HEK293 (cell line): ENCODE results near the gene LRRC4C.

Experiments used
- CTCF ChIA-PET: fragments of 350-600 bp; formaldehyde crosslinking; extraction: SDS; loops from one replicate; lab custom pipeline; 2021; ENCODE audit warnings: antibody characterized with exemption; lab: Yijun Ruan, JAX
- POLR2A ChIA-PET: fragments of 300-600 bp; formaldehyde crosslinking; extraction: SDS; loops from one replicate; lab custom pipeline; 2020; ENCODE audit warnings: antibody characterized with exemption, inconsistent platforms; lab: Yijun Ruan, JAX
- H3K27ac ChIP-seq: fragments of 200-500 bp; sonication (Bioruptor generic); 2 replicates; pipeline ENCODE4 v1.5.1; 2014; ENCODE audit warnings: low read depth, low read length, control low read depth, inconsistent platforms; ENCODE audit errors: extremely low read depth
- H3K36me3 ChIP-seq, 2 experiments: fragments of 200-500 bp in 1 of 2; sonication (Bioruptor generic) in 1 of 2; 1 replicate in 1 of 2; 2 replicates in 1 of 2; pipeline ENCODE4 v1.5.1; 2014 to 2017; ENCODE audit warnings: inconsistent platforms in 2 of 2, low read length in 2 of 2; ENCODE audit not compliant: control insufficient read depth in 2 of 2, insufficient read depth in 1 of 2
- H3K4me1 ChIP-seq: fragments of 200-500 bp; sonication (Bioruptor generic); 2 replicates; pipeline ENCODE4 v1.5.1; 2014; ENCODE audit warnings: mild to moderate bottlenecking, low read length, inconsistent platforms; ENCODE audit not compliant: control insufficient read depth, insufficient read depth
- H3K4me3 ChIP-seq: 2 replicates; pipeline ENCODE4 v1.5.1; 2011; ENCODE audit warnings: low read depth, mild to moderate bottlenecking, control low read depth, low read length, moderate library complexity
- H3K9me3 ChIP-seq: fragments of 200-500 bp; sonication (Bioruptor generic); 2 replicates; pipeline ENCODE4 v1.5.1; 2014; ENCODE audit warnings: low read depth, low read length, inconsistent platforms; ENCODE audit not compliant: control insufficient read depth, insufficient read depth
- EGR2 ChIP-seq: fragments of 450-650 bp; formaldehyde crosslinking; IDR thresholded peaks from 2 replicates; pipeline ENCODE4 v1.5.1; 2016; ENCODE audit warnings: low read depth, missing biosample characterization, missing genetic modification characterization
- GFI1B ChIP-seq: fragments of 450-650 bp; formaldehyde crosslinking; IDR thresholded peaks from 2 replicates; pipeline ENCODE4 v1.5.1; 2016; ENCODE audit warnings: missing biosample characterization, missing genetic modification characterization
- MYNN ChIP-seq: fragments of 450-650 bp; formaldehyde crosslinking; IDR thresholded peaks from 2 replicates; pipeline ENCODE4 v1.5.1; 2016; ENCODE audit warnings: missing biosample characterization, missing genetic modification characterization, borderline replicate concordance
- SCRT1 ChIP-seq: fragments of 450-650 bp; formaldehyde crosslinking; IDR thresholded peaks from 2 replicates; pipeline ENCODE4 v1.5.1; 2016; ENCODE audit warnings: missing biosample characterization, missing genetic modification characterization, borderline replicate concordance
- SP2 ChIP-seq: fragments of 450-650 bp; formaldehyde crosslinking; IDR thresholded peaks from 2 replicates; pipeline ENCODE4 v1.5.1; 2016; ENCODE audit warnings: missing biosample characterization, missing genetic modification characterization
- ZBTB1 ChIP-seq: fragments of 450-650 bp; formaldehyde crosslinking; IDR thresholded peaks from 2 replicates; pipeline ENCODE4 v1.5.1; 2016; ENCODE audit warnings: missing biosample characterization, missing genetic modification characterization
- ZBTB7A ChIP-seq: fragments of 450-650 bp; formaldehyde crosslinking; IDR thresholded peaks from 2 replicates; pipeline ENCODE4 v1.5.1; 2016; ENCODE audit warnings: low read depth, missing biosample characterization, missing genetic modification characterization
- ZFP69B ChIP-seq: fragments of 450-650 bp; formaldehyde crosslinking; IDR thresholded peaks from 2 replicates; pipeline ENCODE4 v1.5.1; 2016; ENCODE audit warnings: missing biosample characterization, missing genetic modification characterization
- ZNF112 ChIP-seq: fragments of 450-650 bp; formaldehyde crosslinking; IDR thresholded peaks from 2 replicates; pipeline ENCODE4 v1.5.0; 2017; ENCODE audit warnings: missing biosample characterization, missing genetic modification characterization
- ZNF138 ChIP-seq: fragments of 450-650 bp; formaldehyde crosslinking; IDR thresholded peaks from 2 replicates; pipeline ENCODE4 v1.5.1; 2016; ENCODE audit warnings: missing biosample characterization, missing genetic modification characterization, borderline replicate concordance
- ZNF175 ChIP-seq: fragments of 450-650 bp; formaldehyde crosslinking; IDR thresholded peaks from 2 replicates; pipeline ENCODE4 v1.5.1; 2016; ENCODE audit warnings: missing biosample characterization, missing genetic modification characterization
- ZNF184 ChIP-seq: fragments of 450-650 bp; IDR thresholded peaks from 2 replicates; pipeline ENCODE4 v1.5.1; 2018; ENCODE audit warnings: missing biosample characterization, mild to moderate bottlenecking, missing genetic modification characterization
- ZNF302 ChIP-seq: fragments of 450-650 bp; formaldehyde crosslinking; IDR thresholded peaks from 2 replicates; pipeline ENCODE4 v1.5.1; 2016; ENCODE audit warnings: missing biosample characterization, missing genetic modification characterization, low read depth
- ZNF391 ChIP-seq: fragments of 450-650 bp; formaldehyde crosslinking; IDR thresholded peaks from 2 replicates; pipeline ENCODE4 v1.5.1; 2016; ENCODE audit warnings: low read depth, missing biosample characterization, missing genetic modification characterization, borderline replicate concordance
- ZNF585B ChIP-seq: fragments of 450-650 bp; formaldehyde crosslinking; IDR thresholded peaks from 2 replicates; pipeline ENCODE4 v1.5.1; 2016; ENCODE audit warnings: missing biosample characterization, missing genetic modification characterization
- ZNF600 ChIP-seq: fragments of 450-650 bp; formaldehyde crosslinking; IDR thresholded peaks from 2 replicates; pipeline ENCODE4 v1.5.1; 2016; ENCODE audit warnings: missing biosample characterization, missing genetic modification characterization
- ZNF670 ChIP-seq: fragments of 450-650 bp; formaldehyde crosslinking; IDR thresholded peaks from 2 replicates; pipeline ENCODE4 v1.5.1; 2016; ENCODE audit warnings: missing biosample characterization, missing genetic modification characterization, low read depth
- ZNF791 ChIP-seq: fragments of 450-650 bp; formaldehyde crosslinking; IDR thresholded peaks from 2 replicates; pipeline ENCODE4 v1.5.1; 2016; ENCODE audit warnings: missing biosample characterization, missing genetic modification characterization
- TF ChIP-seq, protein P1 (sequence below): fragments of 450-650 bp; formaldehyde crosslinking; IDR thresholded peaks from 2 replicates; pipeline ENCODE4 v1.5.1; 2017; ENCODE audit warnings: missing biosample characterization, missing genetic modification characterization
- TF ChIP-seq, protein P2 (sequence below): fragments of 450-650 bp; formaldehyde crosslinking; IDR thresholded peaks from 2 replicates; pipeline ENCODE4 v1.5.1; 2016; ENCODE audit warnings: missing biosample characterization, missing genetic modification characterization
- TF ChIP-seq, protein P3 (sequence below): fragments of 450-650 bp; formaldehyde crosslinking; IDR thresholded peaks from 2 replicates; pipeline ENCODE4 v1.5.1; 2016; ENCODE audit warnings: missing biosample characterization, missing genetic modification characterization
- TF ChIP-seq, protein P4 (sequence below): fragments of 450-650 bp; formaldehyde crosslinking; IDR thresholded peaks from 2 replicates; pipeline ENCODE4 v1.5.1; 2016; ENCODE audit warnings: missing biosample characterization, missing genetic modification characterization

The LRRC4C gene

DNA sequence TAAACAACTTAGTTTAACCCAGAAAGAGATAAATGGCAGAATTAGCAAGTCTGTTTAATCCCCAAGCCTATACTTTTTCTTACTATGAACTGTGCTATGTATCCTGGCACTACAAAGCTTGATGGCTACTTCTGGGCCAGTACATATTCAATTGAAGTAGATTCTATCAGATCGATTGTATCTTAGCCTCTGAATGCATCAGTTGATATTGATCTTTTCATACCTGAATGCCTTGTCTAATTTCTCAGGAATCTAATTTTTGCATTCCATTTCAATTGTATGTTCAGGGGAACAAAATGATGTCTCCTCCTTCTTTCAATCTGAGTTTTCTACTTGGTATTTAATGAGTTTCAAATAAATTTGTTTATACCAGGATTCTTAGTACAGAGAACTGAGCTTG lies 1137.9 kb downstream of the LRRC4C start:
- ChIA-PET POLR2A (no interaction called here), CTCF (no interaction called here)
- Histone ChIP-seq H3K27ac (no peak overlapping the region), H3K4me1 (no peaks in the 10 kb centered on the region), H3K36me3 (no peaks in the 10 kb centered on the region), H3K4me3 (no peak overlapping the region), H3K9me3 (no peaks in the 10 kb centered on the region)
- TF ChIP-seq, protein P1, sequence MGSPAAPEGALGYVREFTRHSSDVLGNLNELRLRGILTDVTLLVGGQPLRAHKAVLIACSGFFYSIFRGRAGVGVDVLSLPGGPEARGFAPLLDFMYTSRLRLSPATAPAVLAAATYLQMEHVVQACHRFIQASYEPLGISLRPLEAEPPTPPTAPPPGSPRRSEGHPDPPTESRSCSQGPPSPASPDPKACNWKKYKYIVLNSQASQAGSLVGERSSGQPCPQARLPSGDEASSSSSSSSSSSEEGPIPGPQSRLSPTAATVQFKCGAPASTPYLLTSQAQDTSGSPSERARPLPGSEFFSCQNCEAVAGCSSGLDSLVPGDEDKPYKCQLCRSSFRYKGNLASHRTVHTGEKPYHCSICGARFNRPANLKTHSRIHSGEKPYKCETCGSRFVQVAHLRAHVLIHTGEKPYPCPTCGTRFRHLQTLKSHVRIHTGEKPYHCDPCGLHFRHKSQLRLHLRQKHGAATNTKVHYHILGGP (tag by site-specific recombination): no peak
- no peak for TF ChIP-seq ZNF302
- TF ChIP-seq ZNF112: no peak
- TF ChIP-seq, protein P2, sequence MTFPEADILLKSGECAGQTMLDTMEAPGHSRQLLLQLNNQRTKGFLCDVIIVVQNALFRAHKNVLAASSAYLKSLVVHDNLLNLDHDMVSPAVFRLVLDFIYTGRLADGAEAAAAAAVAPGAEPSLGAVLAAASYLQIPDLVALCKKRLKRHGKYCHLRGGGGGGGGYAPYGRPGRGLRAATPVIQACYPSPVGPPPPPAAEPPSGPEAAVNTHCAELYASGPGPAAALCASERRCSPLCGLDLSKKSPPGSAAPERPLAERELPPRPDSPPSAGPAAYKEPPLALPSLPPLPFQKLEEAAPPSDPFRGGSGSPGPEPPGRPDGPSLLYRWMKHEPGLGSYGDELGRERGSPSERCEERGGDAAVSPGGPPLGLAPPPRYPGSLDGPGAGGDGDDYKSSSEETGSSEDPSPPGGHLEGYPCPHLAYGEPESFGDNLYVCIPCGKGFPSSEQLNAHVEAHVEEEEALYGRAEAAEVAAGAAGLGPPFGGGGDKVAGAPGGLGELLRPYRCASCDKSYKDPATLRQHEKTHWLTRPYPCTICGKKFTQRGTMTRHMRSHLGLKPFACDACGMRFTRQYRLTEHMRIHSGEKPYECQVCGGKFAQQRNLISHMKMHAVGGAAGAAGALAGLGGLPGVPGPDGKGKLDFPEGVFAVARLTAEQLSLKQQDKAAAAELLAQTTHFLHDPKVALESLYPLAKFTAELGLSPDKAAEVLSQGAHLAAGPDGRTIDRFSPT (tag by site-specific recombination): no peak
- TF ChIP-seq ZNF670: no peak
- no peak for TF ChIP-seq ZNF600
- TF ChIP-seq, protein P3, sequence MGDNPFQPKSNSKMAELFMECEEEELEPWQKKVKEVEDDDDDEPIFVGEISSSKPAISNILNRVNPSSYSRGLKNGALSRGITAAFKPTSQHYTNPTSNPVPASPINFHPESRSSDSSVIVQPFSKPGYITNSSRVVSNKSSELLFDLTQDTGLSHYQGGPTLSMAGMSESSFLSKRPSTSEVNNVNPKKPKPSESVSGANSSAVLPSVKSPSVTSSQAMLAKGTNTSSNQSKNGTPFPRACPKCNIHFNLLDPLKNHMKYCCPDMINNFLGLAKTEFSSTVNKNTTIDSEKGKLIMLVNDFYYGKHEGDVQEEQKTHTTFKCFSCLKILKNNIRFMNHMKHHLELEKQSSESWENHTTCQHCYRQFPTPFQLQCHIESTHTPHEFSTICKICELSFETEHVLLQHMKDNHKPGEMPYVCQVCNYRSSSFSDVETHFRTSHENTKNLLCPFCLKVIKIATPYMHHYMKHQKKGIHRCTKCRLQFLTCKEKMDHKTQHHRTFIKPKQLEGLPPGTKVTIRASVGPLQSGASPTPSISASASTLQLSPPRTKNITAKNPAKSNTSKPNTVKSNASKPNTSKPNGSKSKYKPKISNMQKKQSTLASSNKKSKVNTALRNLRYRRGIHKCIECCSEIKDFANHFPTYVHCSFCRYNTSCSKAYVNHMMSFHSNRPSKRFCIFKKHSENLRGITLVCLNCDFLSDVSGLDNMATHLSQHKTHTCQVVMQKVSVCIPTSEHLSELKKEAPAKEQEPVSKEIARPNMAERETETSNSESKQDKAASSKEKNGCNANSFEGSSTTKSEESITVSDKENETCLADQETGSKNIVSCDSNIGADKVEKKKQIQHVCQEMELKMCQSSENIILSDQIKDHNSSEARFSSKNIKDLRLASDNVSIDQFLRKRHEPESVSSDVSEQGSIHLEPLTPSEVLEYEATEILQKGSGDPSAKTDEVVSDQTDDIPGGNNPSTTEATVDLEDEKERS: no peak
- TF ChIP-seq SCRT1 (tag by site-specific recombination): no peak
- TF ChIP-seq ZBTB1 (tag by site-specific recombination): no peak

DNA sequence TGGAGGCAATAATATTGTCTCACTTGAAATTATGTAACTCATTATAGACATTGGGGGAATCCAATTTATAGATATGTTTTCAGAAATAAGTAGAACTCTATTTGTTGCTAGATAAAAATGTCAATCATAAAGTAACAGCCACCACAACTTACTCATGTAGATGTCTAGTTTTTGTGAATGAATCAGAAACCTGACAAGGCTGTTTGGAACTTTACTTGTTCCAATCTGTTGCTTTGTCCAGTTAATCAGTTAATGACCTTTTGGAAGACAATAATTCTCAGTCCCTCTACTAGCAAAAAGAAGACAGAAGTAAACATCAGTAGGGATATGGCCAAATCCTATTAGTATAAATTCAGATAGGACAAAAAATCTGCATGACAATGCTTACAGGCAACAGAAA lies 1143.3 kb downstream of the LRRC4C start:
- POLR2A ChIA-PET: no interaction called here
- Histone ChIP-seq H3K4me3 (no peak overlapping the region), H3K4me1 (no peaks in the 10 kb centered on the region), H3K9me3 (no peaks in the 10 kb centered on the region), H3K27ac (no peak overlapping the region), H3K36me3 (no peaks in the 10 kb centered on the region)
- TF ChIP-seq ZNF585B (no peak), ZNF175 (tag by site-specific recombination) (no peak), ZNF184 (tag by site-specific recombination) (no peak), ZNF391 (tag by site-specific recombination) (no peak), EGR2 (no peak), ZNF791 (tag by site-specific recombination) (no peak), ZBTB7A (no peak), GFI1B (tag by site-specific recombination) (no peak), MYNN (tag by site-specific recombination) (no peak), SP2 (tag by site-specific recombination) (no peak), ZFP69B (tag by site-specific recombination) (no peak), ZNF138 (tag by site-specific recombination) (no peak)
- TF ChIP-seq, protein P4, sequence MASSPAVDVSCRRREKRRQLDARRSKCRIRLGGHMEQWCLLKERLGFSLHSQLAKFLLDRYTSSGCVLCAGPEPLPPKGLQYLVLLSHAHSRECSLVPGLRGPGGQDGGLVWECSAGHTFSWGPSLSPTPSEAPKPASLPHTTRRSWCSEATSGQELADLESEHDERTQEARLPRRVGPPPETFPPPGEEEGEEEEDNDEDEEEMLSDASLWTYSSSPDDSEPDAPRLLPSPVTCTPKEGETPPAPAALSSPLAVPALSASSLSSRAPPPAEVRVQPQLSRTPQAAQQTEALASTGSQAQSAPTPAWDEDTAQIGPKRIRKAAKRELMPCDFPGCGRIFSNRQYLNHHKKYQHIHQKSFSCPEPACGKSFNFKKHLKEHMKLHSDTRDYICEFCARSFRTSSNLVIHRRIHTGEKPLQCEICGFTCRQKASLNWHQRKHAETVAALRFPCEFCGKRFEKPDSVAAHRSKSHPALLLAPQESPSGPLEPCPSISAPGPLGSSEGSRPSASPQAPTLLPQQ: no peak
- CTCF ChIA-PET: no interaction called here
